Frontal cortex (tissue), 4 donors: Measurements from ENCODE around the gene GDF15. TPM values are rescaled to one million over a fixed set of nuclear protein-coding genes. Genes with fewer than 3 reads are reported as not detected.
"Not testable (repeated sequence)": the region's sequence is repeated elsewhere in the genome, so short reads cannot be mapped to it uniquely, and the experiment has no call there.

Experiments used
- DNase-seq, 2 donors: peaks; one replicate each; pipeline ENCODE4 v3.0.0; 2012; ENCODE audit warnings: low spot score in 2 of 2
- FAIRE-seq: peaks from 2 replicates; lab custom pipeline; 2012; peaks lifted over from hg19 to GRCh38; lab: Jason Lieb, UNC
- total RNA-seq: library from RNA; depleted of rRNA; stranded (reverse); fragments of >200 nt; gene quantifications from one replicate; pipeline ENCODE4 v1.2.3, GENCODE V29; 2014
- donor health status: control.
- donor health status: control.
- donor health status: control.

The GDF15 gene
- total RNA-seq, 1 donor from 2014 or later = not detected

- DNase-seq (no peak), FAIRE-seq (no peak)
Measured at GRCh38 chr19:18389726-18390064, 3.7 kb downstream of the GDF15 start.

- no peak for DNase-seq
- FAIRE-seq = no peak
Measured at GRCh38 chr19:18390065-18390907, 4.3 kb downstream of the GDF15 start.

- no peak for FAIRE-seq
- DNase-seq = no peak
Measured at GRCh38 chr19:18391509-18392075, 5.6 kb downstream of the GDF15 start.

GRCh38 chr19:18392417-18392816 lies 6.5 kb downstream of the GDF15 start:
- no peak for FAIRE-seq
- DNase-seq = no peak

GRCh38 chr19:18392926-18393325 lies 7.0 kb downstream of the GDF15 start:
- no peak for FAIRE-seq
- no peak for DNase-seq

GRCh38 chr19:18393836-18394235 lies 7.9 kb downstream of the GDF15 start:
- DNase-seq (no peak), FAIRE-seq (no peak)

- no peak for FAIRE-seq
Measured at GRCh38 chr19:18396471-18397241, 10.7 kb downstream of the GDF15 start.

GRCh38 chr19:18397242-18398202 lies 11.6 kb downstream of the GDF15 start, which contains the start of gene LRRC25:
Gene LRRC25 (minus strand): TSS chr19:18397622. CDS start chr19:18396963, 659 bp downstream.
- DNase-seq = no peak
- FAIRE-seq = no peak

More at GRCh38 chr19:18396471-18397241, 10.7 kb downstream of the GDF15 start:
- no peak for DNase-seq

- FAIRE-seq (no peak), DNase-seq (no peak)
Measured at GRCh38 chr19:18399008-18399407, 13.1 kb downstream of the GDF15 start.

- no peak for FAIRE-seq
- no peak for DNase-seq
Measured at GRCh38 chr19:18401580-18402112, 15.7 kb downstream of the GDF15 start.

GRCh38 chr19:18402455-18403248 lies 16.7 kb downstream of the GDF15 start:
- DNase-seq, FAIRE-seq: not testable (repeated sequence)

- not testable (repeated sequence) for FAIRE-seq
Measured at GRCh38 chr19:18405754-18406153, 19.8 kb downstream of the GDF15 start.

GRCh38 chr19:18406749-18407148 lies 20.8 kb downstream of the GDF15 start:
- DNase-seq (no peak), FAIRE-seq (no peak)

More at GRCh38 chr19:18405754-18406153, 19.8 kb downstream of the GDF15 start:
- not testable (repeated sequence) for DNase-seq

GRCh38 chr19:18408053-18408476 lies 22.1 kb downstream of the GDF15 start:
- DNase-seq (no peak), FAIRE-seq (no peak)

- FAIRE-seq (no peak), DNase-seq (no peak)
Measured at GRCh38 chr19:18412610-18413239, 26.8 kb downstream of the GDF15 start.

GRCh38 chr19:18414504-18415177 lies 28.7 kb downstream of the GDF15 start:
- DNase-seq (no peak), FAIRE-seq (no peak)

- DNase-seq = no peak
Measured at GRCh38 chr19:18415178-18415867, 29.4 kb downstream of the GDF15 start.

More at GRCh38 chr19:18415178-18415867, 29.4 kb downstream of the GDF15 start:
- no peak for FAIRE-seq
